Colonic mucosa (tissue), 4 donors: ENCODE data around the gene ACTMAP. TPM values are rescaled to one million over a fixed set of nuclear protein-coding genes. Genes with fewer than 3 reads are reported as not detected.

Experiments
- DNase-seq: peaks from one replicate; pipeline ENCODE4 v3.0.0-alpha.2; 2020
- H3K27ac ChIP-seq: fragments of 200-600 bp; one replicate; pipeline ENCODE4 v1.8.0; 2021
- H3K27me3 ChIP-seq: fragments of 200-600 bp; one replicate; pipeline ENCODE4 v1.8.0; 2021
- H3K36me3 ChIP-seq: fragments of 200-600 bp; one replicate; pipeline ENCODE4 v1.8.0; 2021
- H3K4me1 ChIP-seq: fragments of 200-600 bp; one replicate; pipeline ENCODE4 v1.8.0; 2021; ENCODE audit warnings: mild to moderate bottlenecking
- H3K4me3 ChIP-seq: fragments of 200-600 bp; one replicate; pipeline ENCODE4 v1.8.0; 2021
- H3K9ac ChIP-seq, 2 donors: one replicate each; pipeline ENCODE4 v1.7.0; 2013; ENCODE audit warnings: control low read depth in 2 of 2, low read depth in 2 of 2, low read length in 2 of 2
- H3K9me3 ChIP-seq: fragments of 200-600 bp; one replicate; pipeline ENCODE4 v1.8.0; 2021
- intact Hi-C: fragments of 100-400 bp; cut with DNase I; formaldehyde crosslinking; loops from one replicate; pipeline ENCODE4 v1.14.1; 2022
- total RNA-seq, 2 donors: library from RNA; stranded (reverse); fragmentation: NEBNext Ultra II Directional in 1 of 2; extraction: Animal tissue kit (Norgen Biotek cat#: 25700) in 1 of 2; gene quantifications; one replicate each; pipeline ENCODE4 v1.2.1, GENCODE V29; 2021
- TF ChIP-seq, protein P1 (sequence below): fragments of 200-600 bp; IDR thresholded peaks from one replicate; pipeline ENCODE4 v1.8.0; 2022; ENCODE audit warnings: antibody characterized with exemption, mild to moderate bottlenecking
- donor health status: healthy.
- donor health status: DM: no; HTN: no; CAD: no.
- donor health status: DM: no; HTN: no; CAD: no.

The ACTMAP gene
- total RNA-seq, 2 donors from 2014 or later: 11.1 to 18.7 TPM

DNA sequence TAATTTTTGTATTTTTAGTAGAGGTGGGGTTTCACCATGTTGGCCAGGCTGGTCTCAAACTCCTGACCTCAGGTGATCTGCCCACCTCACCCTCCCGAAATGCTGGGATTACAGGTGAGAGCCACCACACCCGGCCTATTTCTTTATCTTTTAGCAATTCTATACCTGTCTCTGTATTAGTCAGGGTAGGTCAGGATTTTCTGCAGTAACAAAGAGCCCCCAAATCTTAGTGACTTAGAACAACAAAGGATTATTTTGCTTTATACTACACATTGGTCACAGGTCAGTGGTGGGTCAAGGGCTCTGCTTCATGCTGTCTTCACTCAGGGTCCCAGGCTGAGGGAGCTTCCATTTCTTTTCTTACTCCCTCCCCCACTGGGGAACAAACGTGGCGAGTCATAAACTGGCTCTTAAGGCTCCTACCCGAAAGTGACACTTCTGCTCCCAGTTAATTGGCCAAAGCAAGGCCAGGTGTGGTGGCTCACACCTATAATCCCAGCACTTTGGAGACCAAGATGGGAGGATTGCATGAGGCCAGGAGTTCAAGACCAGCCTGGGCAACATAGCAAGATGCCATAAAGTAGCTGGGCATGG, 26.5 kb downstream of the ACTMAP start:
- TF ChIP-seq, protein P1, sequence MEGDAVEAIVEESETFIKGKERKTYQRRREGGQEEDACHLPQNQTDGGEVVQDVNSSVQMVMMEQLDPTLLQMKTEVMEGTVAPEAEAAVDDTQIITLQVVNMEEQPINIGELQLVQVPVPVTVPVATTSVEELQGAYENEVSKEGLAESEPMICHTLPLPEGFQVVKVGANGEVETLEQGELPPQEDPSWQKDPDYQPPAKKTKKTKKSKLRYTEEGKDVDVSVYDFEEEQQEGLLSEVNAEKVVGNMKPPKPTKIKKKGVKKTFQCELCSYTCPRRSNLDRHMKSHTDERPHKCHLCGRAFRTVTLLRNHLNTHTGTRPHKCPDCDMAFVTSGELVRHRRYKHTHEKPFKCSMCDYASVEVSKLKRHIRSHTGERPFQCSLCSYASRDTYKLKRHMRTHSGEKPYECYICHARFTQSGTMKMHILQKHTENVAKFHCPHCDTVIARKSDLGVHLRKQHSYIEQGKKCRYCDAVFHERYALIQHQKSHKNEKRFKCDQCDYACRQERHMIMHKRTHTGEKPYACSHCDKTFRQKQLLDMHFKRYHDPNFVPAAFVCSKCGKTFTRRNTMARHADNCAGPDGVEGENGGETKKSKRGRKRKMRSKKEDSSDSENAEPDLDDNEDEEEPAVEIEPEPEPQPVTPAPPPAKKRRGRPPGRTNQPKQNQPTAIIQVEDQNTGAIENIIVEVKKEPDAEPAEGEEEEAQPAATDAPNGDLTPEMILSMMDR: no peak
- Histone ChIP-seq H3K4me1 (peaks cover 8% of the 10 kb centered on the region), H3K4me3 (no peak overlapping the region), H3K27me3 (no peaks in the 10 kb centered on the region), H3K36me3 (peaks cover 7% of the 10 kb centered on the region), H3K27ac (no peak overlapping the region), H3K9ac (no peak overlapping the region), H3K9me3 (no peaks in the 10 kb centered on the region)
- no peak for DNase-seq
- intact Hi-C loops: no loop called here

DNA sequence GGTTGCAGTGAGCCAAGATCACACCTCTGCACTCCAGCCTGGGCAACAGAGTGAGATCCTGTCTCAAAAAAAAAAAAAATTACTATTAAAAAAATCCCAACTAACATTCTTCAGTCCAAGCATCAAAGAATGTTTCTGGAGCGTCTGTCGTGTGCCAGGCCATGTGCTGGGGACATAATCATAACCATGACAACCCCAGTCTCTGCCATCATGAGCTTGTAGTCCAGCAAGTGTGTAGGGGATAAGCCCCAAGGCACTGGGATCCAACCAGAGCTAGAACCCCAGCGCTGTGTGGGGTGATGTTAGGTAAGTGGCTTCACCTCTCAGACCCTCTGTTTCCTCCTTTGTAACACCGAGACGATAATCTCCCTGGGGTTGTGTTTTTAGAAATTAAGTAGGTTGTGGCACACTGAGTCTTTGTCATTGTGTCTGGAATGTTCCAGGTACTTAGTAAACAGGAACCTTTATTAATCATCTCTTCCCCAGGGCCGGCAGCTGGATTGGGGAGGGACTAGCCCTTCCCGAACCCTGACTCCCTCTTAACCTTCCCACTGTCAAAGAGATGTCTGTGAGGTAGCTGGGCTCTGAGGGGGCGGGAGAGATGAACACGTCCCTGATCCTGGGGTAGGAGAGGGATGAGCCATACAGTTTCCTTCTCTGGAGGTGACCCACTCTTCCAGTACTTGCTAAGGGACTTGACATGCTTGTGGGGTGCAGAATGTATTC, 28.2 kb downstream of the ACTMAP start:
- intact Hi-C loops: no loop called here
- H3K27me3 ChIP-seq: no peaks in the 10 kb centered on the region
- no peak overlapping the region for H3K9ac ChIP-seq
- no peak for DNase-seq
- H3K4me1 ChIP-seq: peaks cover 8% of the 10 kb centered on the region
- TF ChIP-seq, protein P1: no peak
- no peaks in the 10 kb centered on the region for H3K36me3 ChIP-seq
- H3K4me3 ChIP-seq: no peak overlapping the region
- no peaks in the 10 kb centered on the region for H3K9me3 ChIP-seq
- H3K27ac ChIP-seq: no peak overlapping the region

DNA sequence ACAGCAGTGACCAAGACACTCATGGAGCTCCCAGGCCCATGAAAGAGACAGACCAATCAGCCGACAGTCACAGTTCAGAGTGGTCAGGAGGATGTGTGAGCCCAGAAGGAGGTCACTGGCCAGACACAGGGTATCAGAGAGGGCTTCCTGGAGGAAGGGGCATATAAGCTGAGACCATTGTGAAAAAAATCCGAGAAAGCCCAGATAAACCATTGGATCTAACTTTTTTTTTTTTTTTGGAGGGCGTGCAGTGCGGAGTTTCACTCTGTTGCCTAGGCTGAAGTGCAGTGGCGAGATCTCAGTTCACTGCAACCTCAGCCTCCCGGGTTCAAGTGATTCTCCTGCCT, 29.2 kb downstream of the ACTMAP start:
- no peaks in the 10 kb centered on the region for H3K36me3 ChIP-seq
- TF ChIP-seq, protein P1: no peak
- H3K9ac ChIP-seq: peak overlapping the region in 1 of 2 donors; percentile 63
- H3K9me3 ChIP-seq: no peaks in the 10 kb centered on the region
- no peak for DNase-seq
- H3K4me3 ChIP-seq: no peak overlapping the region
- H3K4me1 ChIP-seq: peaks cover 8% of the 10 kb centered on the region
- intact Hi-C loops: no loop called here
- no peaks in the 10 kb centered on the region for H3K27me3 ChIP-seq
- H3K27ac ChIP-seq: peak overlapping the region; percentile 34

DNA sequence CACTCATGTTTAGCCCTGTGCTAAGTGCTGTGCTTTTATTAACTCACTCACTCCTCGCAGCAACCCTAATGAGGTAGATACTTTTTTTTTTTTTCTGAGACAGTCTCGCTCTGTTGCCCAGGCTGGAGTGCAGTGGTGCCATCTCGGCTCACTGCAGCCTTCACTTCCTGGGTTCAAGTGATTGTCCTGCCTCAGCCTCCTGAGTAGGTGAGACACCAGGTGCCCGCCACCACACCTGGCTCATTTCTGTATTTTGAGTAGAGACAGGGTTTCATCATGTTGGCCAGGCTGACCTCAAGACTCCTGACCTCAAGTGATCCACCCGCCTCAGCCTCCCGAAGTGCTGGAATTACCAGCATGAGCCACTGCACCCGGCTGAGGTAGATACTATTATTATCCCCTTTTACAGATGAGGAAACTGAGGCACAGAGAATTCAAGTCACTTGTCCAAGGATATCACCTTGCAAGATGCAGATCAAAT, 30.8 kb downstream of the ACTMAP start:
- H3K9me3 ChIP-seq: no peaks in the 10 kb centered on the region
- no peaks in the 10 kb centered on the region for H3K27me3 ChIP-seq
- TF ChIP-seq, protein P1: no peak
- H3K4me1 ChIP-seq: peaks cover 12% of the 10 kb centered on the region
- H3K9ac ChIP-seq: peak overlapping the region; percentile 96 to 99
- H3K4me3 ChIP-seq: peak overlapping the region; percentile 59
- intact Hi-C loops: no loop called here
- DNase-seq: no peak
- no peaks in the 10 kb centered on the region for H3K36me3 ChIP-seq
- peak overlapping the region; percentile 78 for H3K27ac ChIP-seq

DNA sequence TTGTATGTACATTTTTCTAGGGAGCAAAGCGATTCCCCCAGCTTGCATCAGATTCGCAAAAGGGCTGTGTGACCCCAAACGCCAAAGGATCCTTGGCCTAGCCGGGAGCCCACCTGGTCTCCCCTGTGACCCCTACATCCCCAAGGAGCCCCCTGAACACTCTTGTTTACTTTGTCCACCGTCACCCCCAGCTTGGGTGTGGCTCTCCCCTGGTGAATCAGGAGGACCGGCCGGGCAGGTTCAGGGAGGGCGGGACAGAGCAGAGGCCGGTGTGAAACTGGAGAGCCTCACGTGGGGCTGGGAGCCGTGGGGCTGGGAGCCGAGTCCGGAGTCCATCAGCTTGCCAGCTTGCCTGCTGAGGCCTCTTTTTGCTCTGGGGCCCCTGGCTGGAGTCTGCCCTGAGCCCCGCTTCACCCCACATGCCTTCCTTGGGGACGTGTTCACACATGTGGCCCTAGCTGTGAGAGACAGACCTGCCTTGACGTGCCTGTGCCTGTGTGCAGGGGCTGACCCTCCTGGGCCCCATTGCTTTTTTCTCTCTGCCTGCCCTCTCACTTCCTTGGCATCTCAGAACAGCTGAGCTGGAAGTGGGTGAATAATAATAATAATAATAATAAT, 31.4 kb downstream of the ACTMAP start:
- Histone ChIP-seq H3K4me3 (peak overlapping the region; percentile 59), H3K9me3 (no peaks in the 10 kb centered on the region), H3K36me3 (no peaks in the 10 kb centered on the region), H3K9ac (peak overlapping the region; percentile 96 to 99), H3K27me3 (no peaks in the 10 kb centered on the region), H3K27ac (peak overlapping the region; percentile 78), H3K4me1 (peaks cover 12% of the 10 kb centered on the region)
- DNase-seq: peak; percentile 97
- TF ChIP-seq, protein P1: no peak
- intact Hi-C loops: no loop called here
